Mesenchymal stem cell (in vitro differentiated cells and primary cell): ENCODE results near the gene ALDH1L1.

Experiments
- DNase-seq: peaks from one replicate; pipeline ENCODE4 v3.0.0-alpha.2; 2013
- H2AFZ ChIP-seq: one replicate; pipeline ENCODE4 v1.6.1; 2013; ENCODE audit warnings: low read depth, mild to moderate bottlenecking, control low read depth, inconsistent platforms, low read length, moderate library complexity
- H2AK5ac ChIP-seq: 2 replicates; pipeline ENCODE4 v1.6.1; 2013; ENCODE audit warnings: low read length, moderate library complexity, mild to moderate bottlenecking, inconsistent platforms; ENCODE audit not compliant: severe bottlenecking
- H2BK120ac ChIP-seq: one replicate; pipeline ENCODE4 v1.6.1; 2013; ENCODE audit warnings: low read depth, mild to moderate bottlenecking, inconsistent platforms, low read length, moderate library complexity
- H2BK12ac ChIP-seq, 2 experiments: one replicate each; pipeline ENCODE4 v1.6.1; 2013; ENCODE audit warnings: inconsistent platforms in 2 of 2, low read length in 2 of 2, mild to moderate bottlenecking in 2 of 2, moderate library complexity in 2 of 2, control low read depth in 1 of 2
- H2BK15ac ChIP-seq: one replicate; pipeline ENCODE4 v1.6.1; 2013; ENCODE audit warnings: mild to moderate bottlenecking, low read depth, inconsistent platforms; ENCODE audit not compliant: poor library complexity, severe bottlenecking
- H2BK5ac ChIP-seq: 2 replicates; pipeline ENCODE4 v1.6.1; 2013; ENCODE audit warnings: low read depth, mild to moderate bottlenecking, low read length, control low read depth, inconsistent platforms; ENCODE audit not compliant: poor library complexity, severe bottlenecking
- H3K14ac ChIP-seq, 2 experiments: one replicate each; pipeline ENCODE4 v1.6.1; 2013; ENCODE audit warnings: inconsistent platforms in 2 of 2, low read length in 2 of 2, control low read depth in 1 of 2, mild to moderate bottlenecking in 1 of 2, moderate library complexity in 1 of 2
- H3K18ac ChIP-seq, 2 experiments: one replicate each; pipeline ENCODE4 v1.6.1; 2013; ENCODE audit warnings: inconsistent platforms in 2 of 2, low read length in 2 of 2, control low read depth in 1 of 2, low read depth in 1 of 2, mild to moderate bottlenecking in 1 of 2
- H3K23ac ChIP-seq, 2 experiments: one replicate each; pipeline ENCODE4 v1.6.1; 2013; ENCODE audit warnings: inconsistent platforms in 2 of 2, low read length in 2 of 2, mild to moderate bottlenecking in 2 of 2, moderate library complexity in 2 of 2, control low read depth in 1 of 2
- H3K27ac ChIP-seq: 2 replicates; pipeline ENCODE4 v1.5.1; 2013; ENCODE audit warnings: mild to moderate bottlenecking, moderate library complexity, low read length, control low read depth, inconsistent platforms; ENCODE audit not compliant: poor library complexity, severe bottlenecking
- H3K27me3 ChIP-seq, 2 experiments: 2 replicates each; pipeline versions ENCODE4 v1.6.1 to v1.7.0; 2013; ENCODE audit warnings: low read length in 2 of 2, mild to moderate bottlenecking in 2 of 2, moderate library complexity in 2 of 2, control low read depth in 1 of 2, inconsistent platforms in 1 of 2; ENCODE audit not compliant: control insufficient read depth in 1 of 2, insufficient read depth in 1 of 2
- H3K36me3 ChIP-seq, 2 experiments: 2 replicates each; pipeline versions ENCODE4 v1.6.1 to v1.7.0; 2013; ENCODE audit warnings: low read length in 2 of 2, control low read depth in 1 of 2, inconsistent platforms in 1 of 2, low read depth in 1 of 2, mild to moderate bottlenecking in 1 of 2; ENCODE audit not compliant: insufficient read depth in 2 of 2, control insufficient read depth in 1 of 2
- H3K4ac ChIP-seq, 2 experiments: one replicate each; pipeline ENCODE4 v1.6.1; 2013; ENCODE audit warnings: inconsistent platforms in 2 of 2, low read length in 2 of 2, mild to moderate bottlenecking in 2 of 2, moderate library complexity in 2 of 2, control low read depth in 1 of 2, low read depth in 1 of 2
- H3K4me1 ChIP-seq: 2 replicates; pipeline ENCODE4 v1.6.1; 2013; ENCODE audit warnings: low read depth, low read length, control low read depth; ENCODE audit not compliant: control insufficient read depth, insufficient read depth
- H3K4me2 ChIP-seq: 2 replicates; pipeline ENCODE4 v1.6.1; 2013; ENCODE audit warnings: low read length, mild to moderate bottlenecking, inconsistent platforms; ENCODE audit not compliant: poor library complexity, severe bottlenecking
- H3K4me3 ChIP-seq, 2 experiments: 2 replicates each; pipeline versions ENCODE4 v1.5.1 to v1.7.0; 2013; ENCODE audit warnings: low read length in 2 of 2, mild to moderate bottlenecking in 2 of 2, control low read depth in 1 of 2, low read depth in 1 of 2; ENCODE audit not compliant: insufficient read depth in 1 of 2
- H3K79me1 ChIP-seq: replicated peaks from 2 replicates; pipeline ENCODE4 v1.6.1; 2013; ENCODE audit warnings: mild to moderate bottlenecking, control low read depth, low read length, inconsistent platforms; ENCODE audit not compliant: poor library complexity, severe bottlenecking
- H3K9ac ChIP-seq: 2 replicates; pipeline ENCODE4 v1.7.0; 2013; ENCODE audit warnings: mild to moderate bottlenecking, low read length, moderate library complexity
- H3K9me3 ChIP-seq: 2 replicates; pipeline ENCODE4 v1.7.0; 2013; ENCODE audit warnings: mild to moderate bottlenecking, low read length; ENCODE audit not compliant: control insufficient read depth
- H4K8ac ChIP-seq: one replicate; pipeline ENCODE4 v1.6.1; 2013; ENCODE audit warnings: inconsistent platforms, mild to moderate bottlenecking, low read length, moderate library complexity
- H4K91ac ChIP-seq: one replicate; pipeline ENCODE4 v1.6.1; 2013; ENCODE audit warnings: mild to moderate bottlenecking, low read length, inconsistent platforms
- WGBS: methylation state at CpG from one replicate; pipeline ENCODE4 v1.1.7; 2013; ENCODE audit warnings: mixed read lengths; 5-methylcytosine and 5-hydroxymethylcytosine counted together

The ALDH1L1 gene

GRCh38 chr3:126117212-126117611, 63.2 kb downstream of the ALDH1L1 start:
- Histone ChIP-seq H3K4ac (no peak overlapping the region), H4K8ac (no peak overlapping the region), H3K36me3 (no peaks in the 10 kb centered on the region), H3K79me1 (no peaks in the 10 kb centered on the region), H2AFZ (no peak overlapping the region), H2BK12ac (no peak overlapping the region), H3K23ac (no peak overlapping the region), H3K14ac (no peak overlapping the region), H3K27me3 (peaks cover 0 to 45% of the 10 kb centered on the region in 2 experiments), H3K9ac (no peak overlapping the region), H2BK15ac (no peak overlapping the region), H2BK120ac (no peak overlapping the region), H2AK5ac (no peak overlapping the region), H2BK5ac (no peak overlapping the region), H3K27ac (no peak overlapping the region), H3K4me2 (no peak overlapping the region), H3K18ac (no peak overlapping the region), H3K4me1 (no peaks in the 10 kb centered on the region), H3K9me3 (peaks cover 2% of the 10 kb centered on the region), H3K4me3 (no peak overlapping the region), H4K91ac (no peak overlapping the region)
- no peak for DNase-seq
- WGBS, result 96% methylated on average over 3 of the region's 3 CpGs

GRCh38 chr3:126116526-126116925, 63.9 kb downstream of the ALDH1L1 start:
- Histone ChIP-seq H2AK5ac (no peak overlapping the region), H2BK120ac (no peak overlapping the region), H3K4me2 (no peak overlapping the region), H3K4me1 (no peaks in the 10 kb centered on the region), H3K36me3 (no peaks in the 10 kb centered on the region), H3K23ac (no peak overlapping the region), H3K27me3 (peaks cover 0 to 43% of the 10 kb centered on the region in 2 experiments), H2AFZ (no peak overlapping the region), H3K79me1 (no peaks in the 10 kb centered on the region), H2BK5ac (no peak overlapping the region), H2BK15ac (no peak overlapping the region), H4K91ac (no peak overlapping the region), H4K8ac (no peak overlapping the region), H3K27ac (no peak overlapping the region), H3K14ac (no peak overlapping the region), H3K4me3 (no peak overlapping the region), H3K9ac (no peak overlapping the region), H3K9me3 (peaks cover 2% of the 10 kb centered on the region), H3K18ac (no peak overlapping the region), H2BK12ac (no peak overlapping the region), H3K4ac (no peak overlapping the region)
- 71% methylated on average over 1 of the region's 1 CpG for WGBS
- no peak for DNase-seq

GRCh38 chr3:126114443-126115386, 65.7 kb downstream of the ALDH1L1 start:
- WGBS, result 82% methylated on average over 16 of the region's 16 CpGs
- Histone ChIP-seq H3K18ac (no peak overlapping the region), H3K36me3 (no peaks in the 10 kb centered on the region), H2AFZ (no peak overlapping the region), H3K4me3 (no peak overlapping the region), H2BK15ac (no peak overlapping the region), H3K27me3 (peaks cover 0 to 32% of the 10 kb centered on the region in 2 experiments), H3K23ac (no peak overlapping the region), H2BK120ac (no peak overlapping the region), H3K9me3 (peaks cover 1% of the 10 kb centered on the region), H4K8ac (no peak overlapping the region), H3K4me2 (no peak overlapping the region), H3K9ac (no peak overlapping the region), H2BK12ac (no peak overlapping the region), H3K27ac (no peak overlapping the region), H2BK5ac (no peak overlapping the region), H3K79me1 (no peaks in the 10 kb centered on the region), H3K4me1 (no peaks in the 10 kb centered on the region), H3K4ac (no peak overlapping the region), H2AK5ac (no peak overlapping the region), H4K91ac (no peak overlapping the region), H3K14ac (peak overlapping the region in 1 of 2 experiments; percentile 42)
- DNase-seq, result no peak

GRCh38 chr3:126113733-126114442, 66.5 kb downstream of the ALDH1L1 start:
- H3K4me1 ChIP-seq, result no peaks in the 10 kb centered on the region
- H2BK5ac ChIP-seq, result no peak overlapping the region
- H2BK15ac ChIP-seq, result no peak overlapping the region
- no peak for DNase-seq
- H3K9ac ChIP-seq, result no peak overlapping the region
- H2BK120ac ChIP-seq, result no peak overlapping the region
- H2AFZ ChIP-seq, result no peak overlapping the region
- H4K91ac ChIP-seq, result no peak overlapping the region
- no peak overlapping the region for H2AK5ac ChIP-seq
- no peak overlapping the region for H3K18ac ChIP-seq
- no peak overlapping the region for H2BK12ac ChIP-seq
- no peak overlapping the region for H3K23ac ChIP-seq
- H3K9me3 ChIP-seq, result no peaks in the 10 kb centered on the region
- no peaks in the 10 kb centered on the region for H3K36me3 ChIP-seq
- no peak overlapping the region for H3K27ac ChIP-seq
- no peak overlapping the region for H3K14ac ChIP-seq
- H3K79me1 ChIP-seq, result no peaks in the 10 kb centered on the region
- no peak overlapping the region for H4K8ac ChIP-seq
- WGBS, result 75% methylated on average over 8 of the region's 9 CpGs
- no peak overlapping the region for H3K4me2 ChIP-seq
- H3K4me3 ChIP-seq, result no peak overlapping the region
- peaks cover 0 to 24% of the 10 kb centered on the region in 2 experiments for H3K27me3 ChIP-seq
- no peak overlapping the region for H3K4ac ChIP-seq
